ENCODE data around the gene DYNC2H1.

GRCh38 chr11:103327721-103328120, 218.5 kb downstream of the DYNC2H1 start:
- TF ChIP-seq CTCF (IDR thresholded peaks at IDR 0.05) (no peak), POLR2AphosphoS5 (IDR thresholded peaks at IDR 0.05; ENCODE audit: insufficient read depth in 1 of 2, low read depth in 1 of 2) (no peak), POLR2A (IDR thresholded peaks at IDR 0.05) (no peak)
